ENCODE measurements around the gene PPP2R5D.

The PPP2R5D gene

GRCh38 chr6:43033496-43034189 is 49.3 kb downstream of the PPP2R5D start:
- TF ChIP-seq ZFX (IDR thresholded peaks at IDR 0.05; ENCODE audit: borderline replicate concordance) (no peak), CTCF (IDR thresholded peaks at IDR 0.05) (no peak)
- H3K27ac ChIP-seq, result no peak overlapping the region

GRCh38 chr6:43034190-43034525 is 49.8 kb downstream of the PPP2R5D start:
- no peak overlapping the region for H3K27ac ChIP-seq
- no peak for TF ChIP-seq ZFX (IDR thresholded peaks at IDR 0.05; ENCODE audit: borderline replicate concordance)
- no peak for TF ChIP-seq CTCF (IDR thresholded peaks at IDR 0.05)

- no peak overlapping the region for H3K27ac ChIP-seq
- TF ChIP-seq CTCF (IDR thresholded peaks at IDR 0.05) (no peak), ZFX (IDR thresholded peaks at IDR 0.05; ENCODE audit: borderline replicate concordance) (no peak)
Observed at GRCh38 chr6:43035495-43036194, 51.3 kb downstream of the PPP2R5D start.

GRCh38 chr6:43036712-43037111 is 52.3 kb downstream of the PPP2R5D start:
- H3K27ac ChIP-seq, result no peak overlapping the region
- TF ChIP-seq ZFX (IDR thresholded peaks at IDR 0.05; ENCODE audit: borderline replicate concordance) (no peak), CTCF (IDR thresholded peaks at IDR 0.05) (no peak)

- TF ChIP-seq ZFX (IDR thresholded peaks at IDR 0.05; ENCODE audit: borderline replicate concordance), result no peak
- H3K27ac ChIP-seq, result no peak overlapping the region
Observed at GRCh38 chr6:43037197-43037596, 52.8 kb downstream of the PPP2R5D start.

- TF ChIP-seq CTCF (IDR thresholded peaks at IDR 0.05) (no peak), ZFX (IDR thresholded peaks at IDR 0.05; ENCODE audit: borderline replicate concordance) (no peak)
- H3K27ac ChIP-seq, result no peak overlapping the region
Observed at GRCh38 chr6:43037706-43038105, 53.3 kb downstream of the PPP2R5D start.

- no peak for TF ChIP-seq CTCF (IDR thresholded peaks at IDR 0.05)
- no peak for TF ChIP-seq ZFX (IDR thresholded peaks at IDR 0.05; ENCODE audit: borderline replicate concordance)
- no peak overlapping the region for H3K27ac ChIP-seq
Observed at GRCh38 chr6:43038727-43039126, 54.4 kb downstream of the PPP2R5D start.

Data from 22Rv1 (cell line).